Activated naive CD4-positive, alpha-beta T cell treated with anti-CD3 and anti-CD28 coated beads, Interleukin-2, amount 10 ng/mL, durations not matched to agents 7 days and 5 days (primary cell): Measurements from ENCODE around the gene ANKRD52.

Experiments
- CTCF ChIA-PET: fragments of 350-600 bp; sonication (Branson Sonifier 250); formaldehyde crosslinking; loops from one replicate; lab custom pipeline; 2021; ENCODE audit warnings: antibody characterized with exemption; lab: Charles Lee
- DNase-seq: peaks from one replicate; pipeline ENCODE4 v3.0.0-alpha.2; 2020
- H3K27ac Mint-ChIP-seq: one replicate; pipeline ENCODE4 v1.8.0; 2021; ENCODE audit warnings: mild to moderate bottlenecking, moderate library complexity, mixed read lengths
- H3K27me3 Mint-ChIP-seq: one replicate; pipeline ENCODE4 v1.8.0; 2021; ENCODE audit warnings: mild to moderate bottlenecking, mixed read lengths
- H3K36me3 Mint-ChIP-seq: one replicate; pipeline ENCODE4 v1.8.0; 2021; ENCODE audit warnings: mixed read lengths
- H3K4me1 Mint-ChIP-seq: one replicate; pipeline ENCODE4 v1.8.0; 2021; ENCODE audit warnings: mixed read lengths
- H3K4me3 Mint-ChIP-seq: one replicate; pipeline ENCODE4 v1.8.0; 2021; ENCODE audit warnings: mild to moderate bottlenecking, moderate library complexity, mixed read lengths
- H3K9me3 Mint-ChIP-seq: one replicate; pipeline ENCODE4 v1.8.0; 2021; ENCODE audit warnings: mixed read lengths

ANKRD52 gene

DNA sequence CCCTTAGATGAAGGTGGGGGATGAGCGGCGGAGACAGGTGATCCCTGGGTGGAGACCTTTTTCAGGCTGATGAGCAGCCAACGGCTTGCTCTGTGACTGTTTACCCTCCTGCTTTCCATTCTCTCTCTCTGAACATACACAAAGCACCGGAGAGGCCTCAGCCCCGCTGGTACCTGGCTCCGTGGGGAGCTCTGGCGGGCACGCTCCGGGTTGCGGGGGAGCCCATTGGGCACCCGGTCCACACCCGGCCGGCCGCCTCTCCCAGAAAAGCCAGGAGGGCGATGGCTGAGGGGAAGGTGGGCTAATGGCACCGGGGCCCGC lies 69.4 kb downstream of the ANKRD52 start:
- no peaks in the 10 kb centered on the region for H3K9me3 Mint-ChIP-seq
- peaks cover 55% of the 10 kb centered on the region for H3K4me1 Mint-ChIP-seq
- CTCF ChIA-PET, result interaction anchor here (0.8 to 6.5 kb wide), 18 partner anchors 8 to 450 kb away, joined by 3 to 87 read pairs (median 4); partner anchors contain the start of genes ANKRD52, ESYT1, MYL6 and PA2G4

DNA sequence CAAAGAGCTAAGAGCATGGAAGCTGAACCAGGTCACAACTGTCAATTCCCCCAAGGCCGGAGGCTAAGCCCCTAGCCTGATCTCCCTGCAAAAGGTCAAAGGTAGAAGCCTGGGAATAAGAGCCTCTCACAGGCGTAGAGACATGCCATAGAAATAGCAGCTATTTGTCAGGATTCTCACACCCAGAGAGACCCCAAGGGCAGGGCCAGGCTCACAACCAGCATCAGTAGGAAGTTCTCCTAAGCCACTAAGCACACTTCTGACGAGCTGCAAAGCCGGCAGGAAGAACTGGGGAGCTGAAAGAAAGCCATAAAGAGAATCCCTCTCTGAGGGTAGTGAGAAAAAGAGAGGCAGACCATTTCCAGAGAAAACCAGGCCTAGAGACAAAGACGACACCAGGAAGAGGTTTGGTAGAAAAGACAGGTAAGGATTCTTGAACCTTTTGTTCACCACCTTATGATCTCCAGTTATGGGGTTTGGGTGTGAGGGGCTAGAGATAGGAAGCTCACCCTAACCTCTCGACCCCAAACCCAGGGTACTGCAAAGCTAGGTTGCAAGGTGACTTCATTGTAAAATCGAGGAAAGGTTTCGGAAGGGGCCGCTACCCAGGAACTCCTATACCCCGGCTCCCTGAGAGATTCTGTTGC lies 69.9 kb downstream of the ANKRD52 start:
- CTCF ChIA-PET, result interaction anchor here (0.8 to 6.5 kb wide), 14 partner anchors 10 to 449 kb away, joined by 3 to 87 read pairs (median 8); partner anchors contain the start of genes ANKRD52, ESYT1, MYL6 and RNF41
- peak; percentile 27 for DNase-seq
- H3K4me3 Mint-ChIP-seq, result peak overlapping the region; percentile 94
- peaks cover 7% of the 10 kb centered on the region for H3K27me3 Mint-ChIP-seq
- H3K4me1 Mint-ChIP-seq, result peaks cover 52% of the 10 kb centered on the region
- peak overlapping the region; percentile 88 for H3K27ac Mint-ChIP-seq
- no peaks in the 10 kb centered on the region for H3K9me3 Mint-ChIP-seq
- H3K36me3 Mint-ChIP-seq, result peaks cover 39% of the 10 kb centered on the region

More for the DNA sequence above, 69.4 kb downstream of the ANKRD52 start:
- H3K27me3 Mint-ChIP-seq, result peaks cover 7% of the 10 kb centered on the region
- H3K36me3 Mint-ChIP-seq, result peaks cover 38% of the 10 kb centered on the region
- H3K4me3 Mint-ChIP-seq, result peak overlapping the region; percentile 94
- H3K27ac Mint-ChIP-seq, result peak overlapping the region; percentile 88
- DNase-seq, result no peak
